WTC11 (cell line): ENCODE measurements around the gene MCHR2. TPM values are rescaled to one million over a fixed set of nuclear protein-coding genes. Genes with fewer than 3 reads are reported as not detected.

ENCODE experiments used
- ATAC-seq: fragments of 200-7000 bp; cut with Tn5 transposase; 2 replicates; pipeline ENCODE4 v1.10.0; 2021; ENCODE audit warnings: mild to moderate bottlenecking, moderate library complexity
- CTCF ChIA-PET: fragments of 300-600 bp; sonication (Branson Sonifier 250); formaldehyde crosslinking; loops from one replicate; lab custom pipeline; 2021; ENCODE audit warnings: antibody characterized with exemption; lab: Charles Lee
- POLR2A ChIA-PET: fragments of 350-600 bp; sonication (Branson Sonifier 250); formaldehyde crosslinking; loops from one replicate; lab custom pipeline; 2021; ENCODE audit warnings: antibody characterized with exemption; lab: Charles Lee
- DNase-seq: peaks from one replicate; pipeline ENCODE4 v3.0.0; 2021; ENCODE audit warnings: low spot score
- H3K27ac Mint-ChIP-seq: 2 replicates; pipeline ENCODE4 v1.8.0; 2021; ENCODE audit warnings: mixed read lengths
- H3K27me3 Mint-ChIP-seq: 2 replicates; pipeline ENCODE4 v1.8.0; 2021; ENCODE audit warnings: low read depth, mild to moderate bottlenecking, moderate library complexity, mixed read lengths
- H3K36me3 Mint-ChIP-seq: 2 replicates; pipeline ENCODE4 v1.8.0; 2021; ENCODE audit warnings: mixed read lengths
- H3K4me1 Mint-ChIP-seq: 2 replicates; pipeline ENCODE4 v1.8.0; 2022; ENCODE audit warnings: mixed read lengths
- H3K4me3 Mint-ChIP-seq: 2 replicates; pipeline ENCODE4 v1.8.0; 2021; ENCODE audit warnings: mild to moderate bottlenecking, moderate library complexity, mixed read lengths
- H3K9me3 Mint-ChIP-seq: 2 replicates; pipeline ENCODE4 v1.8.0; 2021; ENCODE audit warnings: mixed read lengths
- CBFB ChIP-seq: sonication (generic); formaldehyde crosslinking; IDR thresholded peaks from 2 replicates; pipeline ENCODE4 v1.8.1; 2022; ENCODE audit warnings: mild to moderate bottlenecking, low read depth, missing genetic modification reagents
- CREB1 ChIP-seq: sonication (generic); formaldehyde crosslinking; IDR thresholded peaks from 2 replicates; pipeline ENCODE4 v1.8.0; 2023; ENCODE audit warnings: mild to moderate bottlenecking, missing genetic modification reagents
- EMX1 ChIP-seq: fragments of 250-450 bp; sonication (Bioruptor Pico); IDR thresholded peaks from 2 replicates; pipeline ENCODE4 v1.8.0; 2021; ENCODE audit warnings: mild to moderate bottlenecking
- ESRRA ChIP-seq: sonication (generic); formaldehyde crosslinking; IDR thresholded peaks from 2 replicates; pipeline ENCODE4 v1.8.1; 2022; ENCODE audit warnings: mild to moderate bottlenecking, missing genetic modification reagents, borderline replicate concordance
- GTF2I ChIP-seq: fragments of 250-450 bp; sonication (Bioruptor Pico); conservative IDR thresholded peaks from 2 replicates; pipeline ENCODE4 v1.4.0; 2021; ENCODE audit warnings: mild to moderate bottlenecking
- NR1H2 ChIP-seq: sonication (generic); formaldehyde crosslinking; IDR thresholded peaks from 2 replicates; pipeline ENCODE4 v1.9.0; 2021; ENCODE audit warnings: mild to moderate bottlenecking, moderate library complexity, missing genetic modification reagents
- NR2C2 ChIP-seq: sonication (generic); formaldehyde crosslinking; IDR thresholded peaks from 2 replicates; pipeline ENCODE4 v1.8.0; 2022; ENCODE audit warnings: mild to moderate bottlenecking, missing genetic modification reagents
- PRDM15 ChIP-seq: sonication (generic); formaldehyde crosslinking; IDR thresholded peaks from 2 replicates; pipeline ENCODE4 v1.8.0; 2022; ENCODE audit warnings: missing genetic modification reagents
- PRRX2 ChIP-seq: fragments of 250-450 bp; sonication (Bioruptor Pico); IDR thresholded peaks from 2 replicates; pipeline ENCODE4 v1.8.0; 2021; ENCODE audit warnings: mild to moderate bottlenecking
- SMAD3 ChIP-seq: sonication (generic); formaldehyde crosslinking; IDR thresholded peaks from 2 replicates; pipeline ENCODE4 v1.8.0; 2022; ENCODE audit warnings: missing genetic modification reagents, mild to moderate bottlenecking, borderline replicate concordance
- ZNF138 ChIP-seq: sonication (generic); formaldehyde crosslinking; conservative IDR thresholded peaks from 2 replicates; pipeline ENCODE4 v1.8.1; 2022; ENCODE audit warnings: mild to moderate bottlenecking, moderate library complexity, missing genetic modification reagents
- ZNF317 ChIP-seq: sonication (generic); formaldehyde crosslinking; IDR thresholded peaks from 2 replicates; pipeline ENCODE4 v1.8.1; 2023; ENCODE audit warnings: low read depth, mild to moderate bottlenecking, moderate library complexity, missing genetic modification reagents, borderline replicate concordance
- ZNF416 ChIP-seq: fragments of 250-450 bp; sonication (Bioruptor Pico); IDR thresholded peaks from 2 replicates; pipeline ENCODE4 v1.9.0; 2021; ENCODE audit warnings: mild to moderate bottlenecking, inconsistent platforms
- total RNA-seq: library from RNA; stranded (reverse); gene quantifications from 3 replicates; pipeline ENCODE4 v1.2.3, GENCODE V29; 2021
- TF ChIP-seq, protein P1 (sequence below): sonication (generic); formaldehyde crosslinking; conservative IDR thresholded peaks from 2 replicates; pipeline ENCODE4 v1.8.1; 2023; ENCODE audit warnings: mild to moderate bottlenecking, low read depth, missing genetic modification reagents, moderate library complexity

The MCHR2 gene
- total RNA-seq, 1 experiment from 2014 or later, result not detected

DNA sequence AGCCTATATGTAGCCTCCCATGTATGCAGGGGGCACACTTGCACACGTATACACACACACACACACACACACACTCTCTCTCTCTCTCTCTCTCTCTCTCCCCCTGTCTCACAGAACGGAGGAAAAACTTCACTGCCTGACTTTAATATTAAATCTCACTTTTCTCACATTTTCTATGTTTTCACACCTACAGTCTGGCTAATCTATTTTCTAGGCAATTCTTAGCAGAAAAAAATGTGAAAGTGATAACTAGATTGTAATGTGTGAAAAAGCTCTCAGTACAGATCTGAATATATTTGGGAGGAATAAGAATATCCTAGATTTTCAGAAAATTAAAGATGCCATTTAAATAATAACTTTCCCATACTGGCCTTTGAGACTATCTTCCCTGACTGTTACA, 120.9 kb downstream of the MCHR2 start (continued):
- TF ChIP-seq PRDM15 (no peak), ZNF317 (no peak), ZNF138 (no peak), GTF2I (no peak), ZNF416 (CRISPR knock-in tag) (no peak), CBFB (CRISPR knock-in tag) (no peak), NR1H2 (CRISPR knock-in tag) (no peak), EMX1 (no peak), SMAD3 (CRISPR knock-in tag) (no peak), PRRX2 (no peak), CREB1 (no peak), NR2C2 (CRISPR knock-in tag) (no peak)
- TF ChIP-seq, protein P1, sequence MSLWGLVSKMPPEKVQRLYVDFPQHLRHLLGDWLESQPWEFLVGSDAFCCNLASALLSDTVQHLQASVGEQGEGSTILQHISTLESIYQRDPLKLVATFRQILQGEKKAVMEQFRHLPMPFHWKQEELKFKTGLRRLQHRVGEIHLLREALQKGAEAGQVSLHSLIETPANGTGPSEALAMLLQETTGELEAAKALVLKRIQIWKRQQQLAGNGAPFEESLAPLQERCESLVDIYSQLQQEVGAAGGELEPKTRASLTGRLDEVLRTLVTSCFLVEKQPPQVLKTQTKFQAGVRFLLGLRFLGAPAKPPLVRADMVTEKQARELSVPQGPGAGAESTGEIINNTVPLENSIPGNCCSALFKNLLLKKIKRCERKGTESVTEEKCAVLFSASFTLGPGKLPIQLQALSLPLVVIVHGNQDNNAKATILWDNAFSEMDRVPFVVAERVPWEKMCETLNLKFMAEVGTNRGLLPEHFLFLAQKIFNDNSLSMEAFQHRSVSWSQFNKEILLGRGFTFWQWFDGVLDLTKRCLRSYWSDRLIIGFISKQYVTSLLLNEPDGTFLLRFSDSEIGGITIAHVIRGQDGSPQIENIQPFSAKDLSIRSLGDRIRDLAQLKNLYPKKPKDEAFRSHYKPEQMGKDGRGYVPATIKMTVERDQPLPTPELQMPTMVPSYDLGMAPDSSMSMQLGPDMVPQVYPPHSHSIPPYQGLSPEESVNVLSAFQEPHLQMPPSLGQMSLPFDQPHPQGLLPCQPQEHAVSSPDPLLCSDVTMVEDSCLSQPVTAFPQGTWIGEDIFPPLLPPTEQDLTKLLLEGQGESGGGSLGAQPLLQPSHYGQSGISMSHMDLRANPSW (CRISPR knock-in tag), result no peak

DNA sequence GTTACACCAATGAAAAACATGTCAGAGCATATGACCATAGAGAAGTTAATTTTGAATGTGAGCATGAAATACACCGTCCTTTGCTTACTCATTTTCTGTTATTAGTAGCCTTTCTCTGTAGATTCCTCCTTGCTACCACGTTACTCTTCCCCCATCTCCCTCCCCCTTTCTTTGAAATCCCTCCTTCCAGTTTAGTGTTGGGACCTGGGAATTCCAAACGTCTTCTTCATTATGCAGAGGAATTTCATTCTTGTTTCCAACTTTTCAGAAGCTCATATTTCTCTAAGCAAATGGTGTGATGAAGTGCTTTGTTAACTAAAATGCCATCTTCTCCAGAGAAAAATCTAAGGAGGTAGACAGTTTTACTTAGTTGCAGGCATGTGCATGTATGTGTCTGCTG, 122.4 kb downstream of the MCHR2 start:
- Mint-ChIP-seq H3K27ac (no peak overlapping the region), H3K4me3 (no peak overlapping the region), H3K4me1 (peaks cover 7% of the 10 kb centered on the region; the same call in 1 of the 2 replicates), H3K36me3 (no peaks in the 10 kb centered on the region), H3K27me3 (peaks cover 14% of the 10 kb centered on the region), H3K9me3 (no peaks in the 10 kb centered on the region)
- no peak for TF ChIP-seq ESRRA (CRISPR knock-in tag)
- no peak for DNase-seq
- ChIA-PET POLR2A (no interaction called here), CTCF (no interaction called here)
- no peak for ATAC-seq
